H1 (cell line): Measurements from ENCODE around the gene LARP1. TPM values are rescaled to one million over a fixed set of nuclear protein-coding genes. Genes with fewer than 3 reads are reported as not detected.

Experiments
- CTCF ChIA-PET: fragments of 300-600 bp; sonication (Branson Sonifier 250); formaldehyde crosslinking; loops from one replicate; lab custom pipeline; 2021; ENCODE audit not compliant: partially characterized antibody; lab: Charles Lee
- POLR2A ChIA-PET: fragments of 300-600 bp; sonication (Branson Sonifier 250); formaldehyde crosslinking; loops from one replicate; lab custom pipeline; 2021; ENCODE audit warnings: inconsistent platforms; ENCODE audit not compliant: partially characterized antibody; lab: Charles Lee
- DNase-seq, 2 experiments: peaks; one replicate each; pipeline versions ENCODE4 v3.0.0 to v3.0.0-alpha.2; 2010 to 2022; ENCODE audit warnings: low spot score in 2 of 2, low read depth in 1 of 2, mixed read lengths in 1 of 2
- FAIRE-seq: peaks from 2 replicates; lab custom pipeline; 2011; peaks lifted over from hg19 to GRCh38; lab: Jason Lieb, UNC
- H2AFZ ChIP-seq: 2 replicates; pipeline ENCODE4 v1.8.1; 2012; ENCODE audit warnings: low read length, inconsistent platforms
- H2AK5ac ChIP-seq: 2 replicates; pipeline ENCODE4 v1.6.1; 2013; ENCODE audit warnings: low read depth, low read length
- H2BK120ac ChIP-seq: replicated peaks from 2 replicates; pipeline ENCODE3; 2013; ENCODE audit warnings: low read depth, low read length, inconsistent platforms
- H2BK12ac ChIP-seq: 2 replicates; pipeline ENCODE4 v1.6.1; 2013; ENCODE audit warnings: low read depth, low read length
- H2BK15ac ChIP-seq: 2 replicates; pipeline ENCODE4 v1.6.1; 2013; ENCODE audit warnings: low read length
- H2BK20ac ChIP-seq: 2 replicates; pipeline ENCODE4 v1.6.1; 2013; ENCODE audit warnings: low read length
- H2BK5ac ChIP-seq: 2 replicates; pipeline ENCODE4 v1.6.1; 2013; ENCODE audit warnings: low read depth, low read length
- H3K14ac ChIP-seq: 2 replicates; pipeline ENCODE4 v1.6.1; 2013; ENCODE audit warnings: inconsistent platforms; ENCODE audit not compliant: insufficient read length
- H3K18ac ChIP-seq: 2 replicates; pipeline ENCODE4 v1.6.1; 2013; ENCODE audit warnings: low read length; ENCODE audit errors: extremely low read depth
- H3K23ac ChIP-seq: 2 replicates; pipeline ENCODE4 v1.6.1; 2013; ENCODE audit warnings: inconsistent platforms; ENCODE audit not compliant: insufficient read length
- H3K23me2 ChIP-seq: 2 replicates; pipeline ENCODE4 v1.6.1; 2013; ENCODE audit warnings: low read depth, low read length
- H3K27ac ChIP-seq: 2 replicates; pipeline ENCODE4 v1.6.1; 2011; ENCODE audit warnings: low read depth, low read length, inconsistent platforms
- H3K27me3 ChIP-seq, 4 experiments: replicated peaks in 1 of 4; 1 replicate in 1 of 4; 2 replicates in 3 of 4; pipeline versions ENCODE4 v1.6.1 to v1.8.1; 2011 to 2013; ENCODE audit warnings: low read length in 3 of 4, mild to moderate bottlenecking in 3 of 4, inconsistent platforms in 2 of 4, mixed read lengths in 2 of 4, moderate library complexity in 1 of 4; ENCODE audit not compliant: control insufficient read depth in 3 of 4, insufficient read depth in 3 of 4; ENCODE audit errors: extremely low read depth in 1 of 4
- H3K36me3 ChIP-seq, 4 experiments: 2 replicates each; pipeline versions ENCODE4 v1.6.1 to v1.8.1; 2011 to 2013; ENCODE audit warnings: mild to moderate bottlenecking in 4 of 4, low read length in 3 of 4, moderate library complexity in 2 of 4, control low read depth in 1 of 4, inconsistent platforms in 1 of 4; ENCODE audit not compliant: insufficient read depth in 4 of 4, control insufficient read depth in 2 of 4
- H3K4ac ChIP-seq: replicated peaks from 2 replicates; pipeline ENCODE3; 2013; ENCODE audit warnings: low read length, low read depth, mixed read lengths, inconsistent platforms; ENCODE audit not compliant: insufficient read length
- H3K4me1 ChIP-seq, 4 experiments: replicated peaks in 1 of 4; 1 replicate in 1 of 4; 2 replicates in 3 of 4; pipeline versions ENCODE4 v1.6.1 to v1.8.1; 2011 to 2013; ENCODE audit warnings: low read length in 3 of 4, inconsistent platforms in 2 of 4, mixed read lengths in 1 of 4; ENCODE audit not compliant: insufficient read depth in 4 of 4, control insufficient read depth in 3 of 4
- H3K4me2 ChIP-seq, 2 experiments: 2 replicates each; pipeline versions ENCODE4 v1.6.1 to v1.8.1; 2011 to 2013; ENCODE audit warnings: low read depth in 2 of 2, low read length in 2 of 2, control low read depth in 1 of 2, inconsistent platforms in 1 of 2, mild to moderate bottlenecking in 1 of 2; ENCODE audit not compliant: insufficient read depth in 1 of 2
- H3K4me3 ChIP-seq, 4 experiments: fragments of 200-600, 300-600 bp in 1 of 4; sonication (generic), shearing (Covaris generic), sonication (Bioruptor Twin) in 1 of 4; 2 replicates each; pipeline versions ENCODE4 v1.5.1 to v1.8.1; 2011 to 2016; ENCODE audit warnings: low read length in 4 of 4, low read depth in 3 of 4, control low read depth in 2 of 4, inconsistent platforms in 2 of 4, mild to moderate bottlenecking in 2 of 4, mixed read lengths in 1 of 4, moderate library complexity in 1 of 4; ENCODE audit not compliant: insufficient read depth in 2 of 4; ENCODE audit errors: extremely low read depth in 1 of 4
- H3K56ac ChIP-seq: replicated peaks from 2 replicates; pipeline ENCODE3; 2013; ENCODE audit warnings: low read depth, mild to moderate bottlenecking, mixed read lengths, low read length, inconsistent platforms; ENCODE audit not compliant: insufficient read length
- H3K79me1 ChIP-seq: 2 replicates; pipeline ENCODE4 v1.6.1; 2013; ENCODE audit warnings: low read depth, low read length, control low read depth
- H3K79me2 ChIP-seq, 2 experiments: 2 replicates each; pipeline versions ENCODE4 v1.6.1 to v1.8.1; 2012 to 2013; ENCODE audit warnings: low read length in 2 of 2, mild to moderate bottlenecking in 2 of 2, inconsistent platforms in 1 of 2; ENCODE audit not compliant: insufficient read depth in 2 of 2, control insufficient read depth in 1 of 2
- H3K9ac ChIP-seq, 4 experiments: replicated peaks in 1 of 4; 1 replicate in 1 of 4; 2 replicates in 3 of 4; pipeline versions ENCODE4 v1.6.1 to v1.8.1; 2011 to 2013; ENCODE audit warnings: low read depth in 3 of 4, low read length in 3 of 4, control low read depth in 2 of 4, mild to moderate bottlenecking in 2 of 4, moderate library complexity in 2 of 4, inconsistent platforms in 1 of 4; ENCODE audit errors: extremely low read depth in 1 of 4
- H3K9me3 ChIP-seq, 2 experiments: 2 replicates each; pipeline versions ENCODE4 v1.6.1 to v1.8.1; 2012 to 2013; ENCODE audit warnings: mild to moderate bottlenecking in 2 of 2, moderate library complexity in 2 of 2, control low read depth in 1 of 2, inconsistent platforms in 1 of 2, low read depth in 1 of 2, low read length in 1 of 2, mixed read lengths in 1 of 2; ENCODE audit not compliant: insufficient read depth in 2 of 2
- H4K20me1 ChIP-seq, 2 experiments: replicated peaks in 1 of 2; 2 replicates each; pipeline versions ENCODE3 to v1.8.1; 2011 to 2013; ENCODE audit warnings: inconsistent platforms in 2 of 2, low read length in 2 of 2, mild to moderate bottlenecking in 1 of 2; ENCODE audit not compliant: insufficient read depth in 2 of 2, control insufficient read depth in 1 of 2
- H4K5ac ChIP-seq: 2 replicates; pipeline ENCODE4 v1.6.1; 2013; ENCODE audit warnings: low read length, low read depth, mixed read lengths, inconsistent platforms; ENCODE audit not compliant: insufficient read length
- H4K8ac ChIP-seq: 2 replicates; pipeline ENCODE4 v1.8.0; 2013; ENCODE audit warnings: mild to moderate bottlenecking, moderate library complexity, low read length, inconsistent platforms; ENCODE audit not compliant: insufficient read depth; ENCODE audit errors: extremely low read depth
- H4K91ac ChIP-seq: replicated peaks from 2 replicates; pipeline ENCODE3; 2013; ENCODE audit warnings: low read length, mixed read lengths, inconsistent platforms; ENCODE audit not compliant: insufficient read length
- BRCA1 ChIP-seq: IDR thresholded peaks from 2 replicates; pipeline ENCODE4 v1.6.1; 2012; ENCODE audit warnings: low read depth, low read length, improper control_type of control experiment
- CBX5 ChIP-seq: fragments of 300-800, 300-1000 bp; sonication (generic); IDR thresholded peaks from 2 replicates; pipeline ENCODE4 v1.7.1; 2016; ENCODE audit warnings: antibody characterized with exemption, low read length, low read depth
- EZH2 ChIP-seq: fragments of 200-600 bp; sonication (generic); IDR thresholded peaks from 2 replicates; pipeline ENCODE4 v1.7.1; 2012; ENCODE audit warnings: low read depth, mild to moderate bottlenecking, moderate library complexity, low read length, inconsistent platforms; ENCODE audit not compliant: severe bottlenecking
- GABPA ChIP-seq: IDR thresholded peaks from 2 replicates; pipeline ENCODE4 v1.6.1; 2011; ENCODE audit warnings: mild to moderate bottlenecking, low read length, moderate library complexity, borderline replicate concordance; ENCODE audit not compliant: insufficient read depth
- HDAC2 ChIP-seq, 2 experiments: fragments of 300-600 bp in 1 of 2; sonication (generic) in 1 of 2; IDR thresholded peaks; 2 replicates each; pipeline ENCODE4 v1.6.1; 2011 to 2012; ENCODE audit warnings: low read depth in 2 of 2, low read length in 2 of 2, mild to moderate bottlenecking in 2 of 2, moderate library complexity in 2 of 2, borderline replicate concordance in 1 of 2, inconsistent platforms in 1 of 2
- JUND ChIP-seq: IDR thresholded peaks from 2 replicates; pipeline ENCODE4 v1.6.1; 2011; ENCODE audit warnings: mild to moderate bottlenecking, improper control_type of control experiment, low read length
- POLR2A ChIP-seq, 2 experiments: IDR thresholded peaks; 1 replicate in 1 of 2; 2 replicates in 1 of 2; pipeline ENCODE4 v1.6.1; 2011; ENCODE audit warnings: low read depth in 2 of 2, low read length in 2 of 2, mild to moderate bottlenecking in 2 of 2; ENCODE audit errors: control extremely low read depth in 1 of 2
- RAD21 ChIP-seq, 2 experiments: IDR thresholded peaks in 1 of 2; conservative IDR thresholded peaks in 1 of 2; 2 replicates each; pipeline ENCODE4 v1.6.1; 2011; ENCODE audit warnings: low read depth in 2 of 2, low read length in 2 of 2, improper control_type of control experiment in 1 of 2, inconsistent platforms in 1 of 2, mild to moderate bottlenecking in 1 of 2, moderate library complexity in 1 of 2
- SIX5 ChIP-seq: IDR thresholded peaks from 2 replicates; pipeline ENCODE4 v1.6.1; 2011; ENCODE audit warnings: mild to moderate bottlenecking, low read depth, low read length
- WGBS, 2 experiments: shearing (Covaris generic) in 1 of 2; methylation state at CpG; one replicate each; pipeline versions ENCODE4 v1.1.6 to v1.1.7; 2013 to 2015; ENCODE audit warnings: low lambda C conversion rate in 2 of 2, mixed read lengths in 2 of 2, inconsistent platforms in 1 of 2, low coverage in 1 of 2, missing lambda C conversion rate in 1 of 2; ENCODE audit not compliant: insufficient replicate concordance in 2 of 2, insufficient coverage in 1 of 2, insufficient read length in 1 of 2; ENCODE audit errors: extremely low coverage in 1 of 2, missing lambda C conversion rate in 1 of 2; 5-methylcytosine and 5-hydroxymethylcytosine counted together
- polyA plus RNA-seq, 7 experiments: library from polyadenylated mRNA; depleted of rRNA in 3 of 7; stranded (reverse) in 5 of 7; unstranded in 2 of 7; fragments of >200 nt in 5 of 7; fragments of 200-250 nt in 2 of 7; gene quantifications; 1 replicate in 5 of 7; 2 replicates in 1 of 7; 4 replicates in 1 of 7; pipeline versions ENCODE4 v1.2.1 to v1.2.3, GENCODE V29; 2011 to 2013; ENCODE audit warnings: missing spikeins in 2 of 7, mixed read lengths in 2 of 7
- total RNA-seq: library from RNA; stranded (reverse); fragmentation: NEBNext Ultra II Directional; extraction: Animal tissue kit (Norgen Biotek cat#: 25700); gene quantifications from 2 replicates; pipeline ENCODE4 v1.2.1, GENCODE V29; 2021

The LARP1 gene
- total and polyA plus RNA-seq, 2 of the 8 experiments (the other 6 are each of a cell fraction or from before 2014, with no cell fraction given): 106 to 422 TPM

DNA sequence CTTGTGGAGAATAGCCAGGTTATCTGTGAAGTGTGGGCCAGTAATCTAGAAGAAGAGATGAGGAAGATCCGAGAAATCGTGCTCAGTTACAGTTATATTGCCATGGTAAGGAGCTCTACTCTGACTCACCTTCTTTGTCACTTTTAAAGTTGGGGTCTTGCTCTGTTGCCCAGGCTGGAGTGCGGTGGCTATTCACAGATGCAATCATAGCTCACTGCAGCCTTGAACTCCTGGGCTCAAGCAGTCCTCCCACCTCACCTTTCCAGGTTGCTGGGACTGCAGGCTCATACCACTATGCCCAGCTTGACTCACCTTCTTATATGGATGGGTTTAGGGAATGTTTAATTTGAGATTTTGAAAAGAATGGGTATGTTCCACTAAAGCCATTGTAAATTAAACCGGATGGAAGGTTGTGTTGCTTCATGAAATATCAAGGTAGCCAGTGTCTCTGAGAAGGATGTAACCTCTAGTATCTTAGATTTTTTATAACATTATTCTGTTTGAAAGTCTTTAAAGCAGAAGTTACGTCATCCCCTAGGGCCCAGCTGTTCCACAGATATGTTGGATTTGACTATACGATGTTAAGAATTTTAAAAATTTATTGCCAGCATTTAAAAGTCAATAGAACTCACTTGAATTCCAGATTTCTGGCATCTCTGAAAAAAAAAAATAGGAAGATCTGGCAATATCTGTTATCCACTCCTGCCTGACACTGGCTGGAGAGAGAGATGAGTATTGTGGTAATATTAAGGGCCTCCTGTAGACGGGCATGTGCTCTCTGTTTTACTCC, 108.3 kb downstream of the LARP1 start:
- FAIRE-seq: no peak
- Histone ChIP-seq H3K14ac (no peak overlapping the region), H3K18ac (no peak overlapping the region), H2AK5ac (no peak overlapping the region), H2AFZ (no peak overlapping the region), H3K79me1 (peaks cover 5% of the 10 kb centered on the region; the same call in 1 of the 2 replicates), H3K56ac (no peak overlapping the region), H3K23me2 (no peaks in the 10 kb centered on the region; the same call in 1 of the 2 replicates), H3K9me3 (no peaks in the 10 kb centered on the region), H4K5ac (no peak overlapping the region), H2BK5ac (no peak overlapping the region), H3K27ac (no peak overlapping the region; the same call in 1 of the 2 replicates), H2BK120ac (no peak overlapping the region), H3K27me3 (no peaks in the 10 kb centered on the region), H3K4me2 (no peak overlapping the region), H4K8ac (no peak overlapping the region), H2BK12ac (no peak overlapping the region), H3K79me2 (peaks cover 22 to 63% of the 10 kb centered on the region in 2 experiments), H3K9ac (no peak overlapping the region), H2BK15ac (no peak overlapping the region), H4K20me1 (peaks cover 3 to 7% of the 10 kb centered on the region in 2 experiments), H2BK20ac (no peak overlapping the region), H3K23ac (no peak overlapping the region), H3K4me3 (no peak overlapping the region), H3K36me3 (peaks cover 7 to 40% (median 20%) of the 10 kb centered on the region in 4 experiments), H3K4me1 (peaks cover 0 to 9% (median 4%) of the 10 kb centered on the region in 4 experiments; a peak in 4 of 7 replicates), H4K91ac (no peak overlapping the region), H3K4ac (no peak overlapping the region)
- WGBS, 2 experiments: 92% methylated on average over 7 of the region's 7 CpGs; no CpG with 5 or more reads in 1 of the 2 experiments
- ChIA-PET POLR2A (interaction anchor here (1.0 kb wide), 1 partner anchor 10 kb away, joined by 3 read pairs; no protein-coding TSS in a partner anchor), CTCF (interaction anchor here (1.2 to 1.5 kb wide), 3 partner anchors 23 to 82 kb away, joined by 3 read pairs; no protein-coding TSS in a partner anchor)
- DNase-seq: no peak
- TF ChIP-seq HDAC2 (IDR thresholded peaks at IDR 0.05; ENCODE audit: borderline replicate concordance in 1 of 2, low read depth in 2 of 2, low read length in 2 of 2) (no peak), EZH2 (no peak), CBX5 (no peak), JUND (no peak), RAD21 (IDR thresholded peaks at IDR 0.05 in 1 of 2, conservative IDR thresholded peaks at IDR 0.05 in 1 of 2; ENCODE audit: low read depth in 2 of 2, low read length in 2 of 2) (no peak), POLR2A (IDR thresholded peaks at IDR 0.05; ENCODE audit: control extremely low read depth in 1 of 2, low read depth in 2 of 2, low read length in 2 of 2) (no peak), BRCA1 (no peak), SIX5 (no peak), GABPA (no peak)
